ENCODE results near the gene PCGF1. TPM values are rescaled to one million over a fixed set of nuclear protein-coding genes. Genes with fewer than 3 reads are reported as not detected.
A peak's percentile ranks its signal among the peaks of the same experiment; 100 is the strongest.

Gene PCGF1
- total and polyA plus RNA-seq, 2 of the 13 experiments (the other 11 are each of a cell fraction or from before 2014, with no cell fraction given): 20.4 to 22.6 TPM

DNA sequence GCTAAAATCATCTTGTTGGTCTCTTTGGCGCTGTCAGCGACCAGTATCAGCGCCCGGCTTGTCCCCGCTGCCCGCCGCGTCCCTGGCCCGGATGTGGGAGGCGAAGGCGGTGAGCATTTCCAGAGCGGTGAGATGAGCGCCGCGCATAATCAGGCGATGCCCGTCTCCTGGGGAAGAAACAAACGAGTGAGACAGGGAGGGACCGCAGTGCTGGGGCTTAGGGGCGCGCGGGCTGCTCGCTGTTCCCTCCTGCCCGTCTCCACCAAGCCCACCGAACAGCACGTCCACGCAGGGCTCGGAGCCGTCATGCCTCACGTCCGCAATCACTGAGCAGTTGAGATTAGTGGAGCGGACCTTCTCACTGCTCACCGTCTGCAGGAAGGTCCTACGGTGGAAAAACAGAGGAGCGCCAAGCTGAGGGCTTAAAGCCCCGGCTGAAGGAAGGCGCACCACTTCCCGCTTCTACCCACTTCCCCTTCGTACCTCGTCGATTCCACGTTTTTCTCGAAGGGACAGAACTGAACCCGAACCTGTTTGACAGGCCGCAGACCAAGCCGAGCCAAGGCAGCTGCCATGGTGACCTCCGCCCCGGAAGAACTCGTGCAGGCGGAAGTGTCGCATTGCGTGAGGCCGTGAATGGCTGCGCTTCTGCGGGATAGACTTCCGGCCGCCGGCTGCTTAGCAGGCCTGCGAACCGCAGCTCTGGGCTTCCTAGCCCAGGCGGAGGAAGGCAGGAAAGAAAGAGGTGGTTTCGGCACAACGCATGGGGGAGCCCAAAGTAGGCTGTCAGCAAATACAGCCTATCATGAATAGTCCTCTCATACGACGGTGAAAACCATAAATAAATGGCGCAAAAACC, 35.2 kb downstream of the PCGF1 start, which contains the start of gene MRPL53 (continued):
- peak; percentile 37; the same call in 1 of the 2 replicates for TF ChIP-seq ZNF629 (CRISPR knock-in tag; conservative IDR thresholded peaks at IDR 0.05)
- TF ChIP-seq, protein P1, sequence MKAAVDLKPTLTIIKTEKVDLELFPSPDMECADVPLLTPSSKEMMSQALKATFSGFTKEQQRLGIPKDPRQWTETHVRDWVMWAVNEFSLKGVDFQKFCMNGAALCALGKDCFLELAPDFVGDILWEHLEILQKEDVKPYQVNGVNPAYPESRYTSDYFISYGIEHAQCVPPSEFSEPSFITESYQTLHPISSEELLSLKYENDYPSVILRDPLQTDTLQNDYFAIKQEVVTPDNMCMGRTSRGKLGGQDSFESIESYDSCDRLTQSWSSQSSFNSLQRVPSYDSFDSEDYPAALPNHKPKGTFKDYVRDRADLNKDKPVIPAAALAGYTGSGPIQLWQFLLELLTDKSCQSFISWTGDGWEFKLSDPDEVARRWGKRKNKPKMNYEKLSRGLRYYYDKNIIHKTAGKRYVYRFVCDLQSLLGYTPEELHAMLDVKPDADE (CRISPR knock-in tag; IDR thresholded peaks at IDR 0.05): peak; percentile 82; the same call in 1 of the 2 replicates
- TF ChIP-seq FOXK2 (IDR thresholded peaks at IDR 0.05): no peak
- peak; percentile 27; the same call in 1 of the 2 replicates for TF ChIP-seq ZNF773 (CRISPR knock-in tag; IDR thresholded peaks at IDR 0.05; ENCODE audit: borderline replicate concordance)
- TF ChIP-seq CAMTA2 (CRISPR knock-in tag; IDR thresholded peaks at IDR 0.05; ENCODE audit: borderline replicate concordance): no peak; the same call in 1 of the 2 replicates
- TF ChIP-seq HOXA7 (CRISPR knock-in tag; IDR thresholded peaks at IDR 0.05): no peak
- TF ChIP-seq, protein P2, sequence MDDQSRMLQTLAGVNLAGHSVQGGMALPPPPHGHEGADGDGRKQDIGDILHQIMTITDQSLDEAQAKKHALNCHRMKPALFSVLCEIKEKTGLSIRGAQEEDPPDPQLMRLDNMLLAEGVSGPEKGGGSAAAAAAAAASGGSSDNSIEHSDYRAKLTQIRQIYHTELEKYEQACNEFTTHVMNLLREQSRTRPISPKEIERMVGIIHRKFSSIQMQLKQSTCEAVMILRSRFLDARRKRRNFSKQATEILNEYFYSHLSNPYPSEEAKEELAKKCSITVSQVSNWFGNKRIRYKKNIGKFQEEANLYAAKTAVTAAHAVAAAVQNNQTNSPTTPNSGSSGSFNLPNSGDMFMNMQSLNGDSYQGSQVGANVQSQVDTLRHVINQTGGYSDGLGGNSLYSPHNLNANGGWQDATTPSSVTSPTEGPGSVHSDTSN (CRISPR knock-in tag; IDR thresholded peaks at IDR 0.05; ENCODE audit: borderline replicate concordance): no peak
- peak; percentile 93 for TF ChIP-seq HDAC2 (CRISPR knock-in tag; IDR thresholded peaks at IDR 0.05)
- peak; percentile 63; the same call in 1 of the 2 replicates for TF ChIP-seq ZNF790 (CRISPR knock-in tag; IDR thresholded peaks at IDR 0.05; ENCODE audit: borderline replicate concordance)
- TF ChIP-seq ZNF615 (CRISPR knock-in tag; IDR thresholded peaks at IDR 0.05; ENCODE audit: borderline replicate concordance): peak; percentile 96
- TF ChIP-seq NR1H2 (CRISPR knock-in tag; IDR thresholded peaks at IDR 0.05; ENCODE audit: borderline replicate concordance, low read depth): no peak
- peak; percentile 89 for TF ChIP-seq ZNF607 (CRISPR knock-in tag; IDR thresholded peaks at IDR 0.05; ENCODE audit: borderline replicate concordance)
- peak; percentile 98 for TF ChIP-seq ZNF605 (CRISPR knock-in tag; IDR thresholded peaks at IDR 0.05)
- TF ChIP-seq BCL6 (CRISPR knock-in tag; IDR thresholded peaks at IDR 0.05): peak; percentile 64
- TF ChIP-seq ETV6 (CRISPR knock-in tag; conservative IDR thresholded peaks at IDR 0.05): peak; percentile 95
- 0 out of 2 replicates have a peak, but pooled peaks have one; percentile 86 for TF ChIP-seq PAX8 (CRISPR knock-in tag; IDR thresholded peaks at IDR 0.05; ENCODE audit: borderline replicate concordance)
- TF ChIP-seq NFE2L1 (CRISPR knock-in tag; IDR thresholded peaks at IDR 0.05; ENCODE audit: borderline replicate concordance): no peak; the same call in 1 of the 2 replicates
- 0 out of 2 replicates have a peak, but pooled peaks have one; percentile 44 for TF ChIP-seq SOX5 (CRISPR knock-in tag; IDR thresholded peaks at IDR 0.05; ENCODE audit: borderline replicate concordance)
- TF ChIP-seq TGIF2 (CRISPR knock-in tag; IDR thresholded peaks at IDR 0.05): peak; percentile 94
- TF ChIP-seq, protein P3, sequence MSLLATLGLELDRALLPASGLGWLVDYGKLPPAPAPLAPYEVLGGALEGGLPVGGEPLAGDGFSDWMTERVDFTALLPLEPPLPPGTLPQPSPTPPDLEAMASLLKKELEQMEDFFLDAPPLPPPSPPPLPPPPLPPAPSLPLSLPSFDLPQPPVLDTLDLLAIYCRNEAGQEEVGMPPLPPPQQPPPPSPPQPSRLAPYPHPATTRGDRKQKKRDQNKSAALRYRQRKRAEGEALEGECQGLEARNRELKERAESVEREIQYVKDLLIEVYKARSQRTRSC (CRISPR knock-in tag; IDR thresholded peaks at IDR 0.05; ENCODE audit: low read depth): peak; percentile 97
- peak; percentile 94; the same call in 1 of the 2 replicates for TF ChIP-seq ZNF766 (CRISPR knock-in tag; IDR thresholded peaks at IDR 0.05; ENCODE audit: borderline replicate concordance)
- TF ChIP-seq STAG1 (CRISPR knock-in tag; IDR thresholded peaks at IDR 0.05): peak; percentile 48
- TF ChIP-seq FOSL1 (CRISPR knock-in tag; IDR thresholded peaks at IDR 0.05; ENCODE audit: borderline replicate concordance): peak; percentile 29; the same call in 1 of the 2 replicates
- TF ChIP-seq ZMYM4 (CRISPR knock-in tag; IDR thresholded peaks at IDR 0.05): peak; percentile 92
- no peak for TF ChIP-seq TEAD2 (CRISPR knock-in tag; IDR thresholded peaks at IDR 0.05)
- TF ChIP-seq DNMT3B (CRISPR knock-in tag; conservative IDR thresholded peaks at IDR 0.05): peak; percentile 25; the same call in 1 of the 2 replicates
- TF ChIP-seq PAF1 (CRISPR knock-in tag; IDR thresholded peaks at IDR 0.05): peak; percentile 76; the same call in 1 of the 2 replicates
- TF ChIP-seq SRF (IDR thresholded peaks at IDR 0.05; ENCODE audit: low read depth, low read length): peak; percentile 63; the same call in 1 of the 2 replicates
- TF ChIP-seq SP4 (CRISPR knock-in tag; IDR thresholded peaks at IDR 0.05): peak; percentile 74; the same call in 1 of the 2 replicates
